SK-N-SH (cell line): Measurements from ENCODE around the gene TUBB1. TPM values are rescaled to one million over a fixed set of nuclear protein-coding genes. Genes with fewer than 3 reads are reported as not detected.

Source experiments
- CTCF ChIA-PET: fragments of 300-600, 350-600 bp; formaldehyde crosslinking; extraction: SDS; loops from one replicate; lab custom pipeline; 2021; lab: Yijun Ruan, JAX
- POLR2A ChIA-PET: fragments of 350-600 bp; sonication (Branson Sonifier 250); formaldehyde crosslinking; extraction: SDS; loops from one replicate; lab custom pipeline; 2020; ENCODE audit warnings: antibody characterized with exemption, inconsistent platforms; lab: Yijun Ruan, JAX
- DNase-seq: peaks from one replicate; pipeline ENCODE4 v3.0.0; 2012
- H2AFZ ChIP-seq: fragments of 200-600 bp; sonication (generic); 2 replicates; pipeline ENCODE4 v1.8.1; 2016; ENCODE audit warnings: antibody characterized with exemption, mild to moderate bottlenecking, low read depth
- H3F3A ChIP-seq: fragments of 200-600 bp; sonication (generic); replicated peaks from 2 replicates; pipeline ENCODE3; 2016; ENCODE audit warnings: antibody characterized with exemption, mild to moderate bottlenecking; ENCODE audit not compliant: insufficient read depth
- H3K27ac ChIP-seq, 2 experiments: fragments of 200-500 bp in 1 of 2; fragments of 200-600 bp in 1 of 2; sonication (Bioruptor generic) in 1 of 2; sonication (generic), shearing (Covaris generic) in 1 of 2; 2 replicates each; pipeline versions ENCODE4 v1.5.1 to v1.6.1; 2014 to 2016; ENCODE audit warnings: low read depth in 2 of 2, inconsistent platforms in 1 of 2, low read length in 1 of 2, mild to moderate bottlenecking in 1 of 2, mixed read lengths in 1 of 2
- H3K27me3 ChIP-seq: fragments of 200-600 bp; sonication (generic), shearing (Covaris generic); 2 replicates; pipeline ENCODE4 v1.6.1; 2016; ENCODE audit warnings: mixed run types; ENCODE audit not compliant: insufficient read depth
- H3K36me3 ChIP-seq, 2 experiments: fragments of 200-500 bp in 1 of 2; fragments of 200-600 bp in 1 of 2; sonication (Bioruptor generic) in 1 of 2; sonication (generic) in 1 of 2; replicated peaks in 1 of 2; 2 replicates each; pipeline versions ENCODE3 to v1.5.1; 2014 to 2016; ENCODE audit warnings: low read length in 1 of 2, mild to moderate bottlenecking in 1 of 2; ENCODE audit not compliant: insufficient read depth in 2 of 2, control insufficient read depth in 1 of 2
- H3K4me1 ChIP-seq, 2 experiments: fragments of 200-500 bp in 1 of 2; fragments of 200-600 bp in 1 of 2; sonication (Bioruptor generic) in 1 of 2; sonication (generic), shearing (Covaris generic) in 1 of 2; 2 replicates each; pipeline versions ENCODE4 v1.5.1 to v1.6.1; 2014 to 2016; ENCODE audit warnings: low read depth in 1 of 2, low read length in 1 of 2, mixed run types in 1 of 2; ENCODE audit not compliant: insufficient read depth in 2 of 2, control insufficient read depth in 1 of 2
- H3K4me2 ChIP-seq: fragments of 200-600 bp; sonication (generic), shearing (Covaris generic); 2 replicates; pipeline ENCODE4 v1.6.1; 2017; ENCODE audit warnings: mixed run types
- H3K4me3 ChIP-seq, 2 experiments: fragments of 200-500 bp in 1 of 2; fragments of 200-600 bp in 1 of 2; sonication (Bioruptor generic) in 1 of 2; sonication (generic), shearing (Covaris generic) in 1 of 2; 2 replicates each; pipeline versions ENCODE4 v1.5.1 to v1.8.1; 2014 to 2016; ENCODE audit warnings: low read depth in 2 of 2, inconsistent platforms in 1 of 2, low read length in 1 of 2, mild to moderate bottlenecking in 1 of 2, mixed read lengths in 1 of 2, moderate library complexity in 1 of 2
- H3K79me2 ChIP-seq: fragments of 200-600 bp; sonication (generic); 2 replicates; pipeline ENCODE4 v1.8.1; 2017; ENCODE audit warnings: mild to moderate bottlenecking; ENCODE audit not compliant: insufficient read depth
- H3K9ac ChIP-seq: fragments of 200-600 bp; sonication (generic); 2 replicates; pipeline ENCODE4 v1.6.1; 2017; ENCODE audit warnings: mixed run types
- H3K9me2 ChIP-seq: fragments of 200-600 bp; sonication (generic); 2 replicates; pipeline ENCODE4 v1.6.1; 2017; ENCODE audit warnings: mixed run types
- H3K9me3 ChIP-seq: fragments of 200-600 bp; sonication (generic); 2 replicates; pipeline ENCODE4 v1.6.1; 2017; ENCODE audit warnings: mixed run types, mild to moderate bottlenecking, moderate library complexity
- H4K20me1 ChIP-seq: fragments of 200-600 bp; sonication (generic); 2 replicates; pipeline ENCODE4 v1.6.1; 2017; ENCODE audit warnings: mild to moderate bottlenecking, mixed run types; ENCODE audit not compliant: insufficient read depth
- ELF1 ChIP-seq: IDR thresholded peaks from 2 replicates; pipeline ENCODE4 v1.4.0; 2012
- EP300 ChIP-seq, 2 experiments: IDR thresholded peaks; 2 replicates each; pipeline versions ENCODE4 v1.4.0 to v1.6.1; 2012; ENCODE audit warnings: borderline replicate concordance in 1 of 2, low read depth in 1 of 2, low read length in 1 of 2
- EZH2phosphoT487 ChIP-seq: fragments of 200-600 bp; sonication (generic); IDR thresholded peaks from 2 replicates; pipeline ENCODE4 v1.6.1; 2017; ENCODE audit warnings: low read depth, mixed run types, mild to moderate bottlenecking, antibody characterized with exemption, moderate library complexity, borderline replicate concordance
- FOSL2 ChIP-seq: IDR thresholded peaks from 2 replicates; pipeline ENCODE4 v1.4.0; 2012; ENCODE audit warnings: low read depth, mild to moderate bottlenecking, moderate library complexity, borderline replicate concordance
- FOXM1 ChIP-seq: IDR thresholded peaks from 2 replicates; pipeline ENCODE4 v1.4.0; 2012; ENCODE audit warnings: low read depth, mild to moderate bottlenecking
- GATA2 ChIP-seq: sonication (generic); formaldehyde crosslinking; IDR thresholded peaks from 2 replicates; pipeline ENCODE4 v1.5.0; 2020; ENCODE audit warnings: mild to moderate bottlenecking, missing genetic modification reagents
- MEF2A ChIP-seq: IDR thresholded peaks from 2 replicates; pipeline ENCODE4 v1.4.0; 2012; ENCODE audit warnings: low read depth, borderline replicate concordance
- MXI1 ChIP-seq: IDR thresholded peaks from 2 replicates; pipeline ENCODE4 v1.6.1; 2012; ENCODE audit warnings: mild to moderate bottlenecking, low read depth, low read length, improper control_type of control experiment
- NFIC ChIP-seq: IDR thresholded peaks from 2 replicates; pipeline ENCODE4 v1.4.0; 2012; ENCODE audit warnings: borderline replicate concordance
- NRF1 ChIP-seq: IDR thresholded peaks from 2 replicates; pipeline ENCODE4 v1.6.1; 2012; ENCODE audit warnings: low read depth, mild to moderate bottlenecking, low read length
- RAD21 ChIP-seq: IDR thresholded peaks from 2 replicates; pipeline ENCODE4 v1.6.1; 2012; ENCODE audit warnings: mild to moderate bottlenecking, low read length
- RCOR1 ChIP-seq: fragments of 150-350 bp; IDR thresholded peaks from 2 replicates; pipeline ENCODE4 v1.6.1; 2017; ENCODE audit warnings: antibody characterized with exemption, low read length
- SMC3 ChIP-seq: IDR thresholded peaks from 2 replicates; pipeline ENCODE4 v1.6.1; 2012; ENCODE audit warnings: low read depth, low read length, improper control_type of control experiment
- TCF12 ChIP-seq: IDR thresholded peaks from 2 replicates; pipeline ENCODE4 v1.4.0; 2012
- YY1 ChIP-seq: IDR thresholded peaks from 2 replicates; pipeline ENCODE4 v1.4.0; 2012; ENCODE audit warnings: low read depth, mild to moderate bottlenecking
- whole genome bisulfite sequencing: methylation state at CpG from one replicate; pipeline ENCODE4 v1.1.6; 2017; ENCODE audit warnings: low lambda C conversion rate; 5-methylcytosine and 5-hydroxymethylcytosine counted together
- polyA plus RNA-seq, 3 experiments: library from polyadenylated mRNA; depleted of rRNA; stranded (reverse); fragments of >200 nt; gene quantifications; 2 replicates each; pipeline ENCODE4 v1.2.3, GENCODE V29; 2012
- TF ChIP-seq, protein P1 (sequence below): IDR thresholded peaks from 2 replicates; pipeline ENCODE4 v1.4.0; 2012; ENCODE audit warnings: low read depth, borderline replicate concordance
- TF ChIP-seq, protein P2 (sequence below): IDR thresholded peaks from 2 replicates; pipeline ENCODE4 v1.6.1; 2012; ENCODE audit warnings: mild to moderate bottlenecking, low read depth, low read length, moderate library complexity
- TF ChIP-seq, protein P3 (sequence below): fragments of 200-600 bp; sonication (generic); IDR thresholded peaks from 2 replicates; pipeline ENCODE4 v1.6.1; 2017; ENCODE audit warnings: antibody characterized with exemption, mild to moderate bottlenecking, moderate library complexity
- TF ChIP-seq, protein P4 (sequence below): IDR thresholded peaks from 2 replicates; pipeline ENCODE4 v1.4.0; 2012; ENCODE audit warnings: low read depth, borderline replicate concordance

Gene TUBB1
- polyA plus RNA-seq, 1 of the 3 experiments (the other 2 are of a cell fraction): not detected

DNA sequence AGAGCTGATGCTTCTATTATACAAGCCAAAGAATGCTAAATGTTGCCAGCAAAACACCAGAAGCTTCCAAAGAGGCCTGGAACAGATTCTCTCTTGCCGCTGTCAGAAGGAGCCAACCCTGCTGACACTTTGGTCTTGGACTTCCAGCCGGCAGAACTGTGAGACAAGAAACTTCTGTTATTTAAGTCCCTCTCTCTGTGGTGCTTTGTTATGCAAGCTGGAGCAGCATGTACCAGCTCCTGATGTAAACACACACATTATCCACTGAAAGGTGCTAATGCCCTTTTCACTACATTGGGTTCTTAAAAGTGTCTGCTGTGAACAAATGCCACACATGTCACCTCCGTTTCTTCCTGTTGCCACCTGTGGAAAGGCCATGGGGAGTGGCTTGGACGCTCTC is 49.3 kb downstream of the TUBB1 start:
- 68% methylated on average over 4 of the region's 4 CpGs for WGBS

More for the DNA sequence above, 49.3 kb downstream of the TUBB1 start:
- no peaks in the 10 kb centered on the region for H3K36me3 ChIP-seq
- no peaks in the 10 kb centered on the region for H3K9me3 ChIP-seq
- no peaks in the 10 kb centered on the region for H3K27me3 ChIP-seq
- peaks cover 8 to 11% of the 10 kb centered on the region in 2 experiments; a peak in 3 of 4 replicates for H3K4me1 ChIP-seq
- H3K4me2 ChIP-seq: no peak overlapping the region
- ChIA-PET CTCF (interaction anchor here (3.3 kb wide), 1 partner anchor 19 kb away, joined by 13 read pairs; no protein-coding TSS in a partner anchor), POLR2A (no interaction called here)
- no peaks in the 10 kb centered on the region for H3K79me2 ChIP-seq
- TF ChIP-seq RAD21: no peak
- no peak for TF ChIP-seq NRF1
- TF ChIP-seq, protein P1, sequence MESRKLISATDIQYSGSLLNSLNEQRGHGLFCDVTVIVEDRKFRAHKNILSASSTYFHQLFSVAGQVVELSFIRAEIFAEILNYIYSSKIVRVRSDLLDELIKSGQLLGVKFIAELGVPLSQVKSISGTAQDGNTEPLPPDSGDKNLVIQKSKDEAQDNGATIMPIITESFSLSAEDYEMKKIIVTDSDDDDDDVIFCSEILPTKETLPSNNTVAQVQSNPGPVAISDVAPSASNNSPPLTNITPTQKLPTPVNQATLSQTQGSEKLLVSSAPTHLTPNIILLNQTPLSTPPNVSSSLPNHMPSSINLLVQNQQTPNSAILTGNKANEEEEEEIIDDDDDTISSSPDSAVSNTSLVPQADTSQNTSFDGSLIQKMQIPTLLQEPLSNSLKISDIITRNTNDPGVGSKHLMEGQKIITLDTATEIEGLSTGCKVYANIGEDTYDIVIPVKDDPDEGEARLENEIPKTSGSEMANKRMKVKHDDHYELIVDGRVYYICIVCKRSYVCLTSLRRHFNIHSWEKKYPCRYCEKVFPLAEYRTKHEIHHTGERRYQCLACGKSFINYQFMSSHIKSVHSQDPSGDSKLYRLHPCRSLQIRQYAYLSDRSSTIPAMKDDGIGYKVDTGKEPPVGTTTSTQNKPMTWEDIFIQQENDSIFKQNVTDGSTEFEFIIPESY: no peak
- TF ChIP-seq, protein P2, sequence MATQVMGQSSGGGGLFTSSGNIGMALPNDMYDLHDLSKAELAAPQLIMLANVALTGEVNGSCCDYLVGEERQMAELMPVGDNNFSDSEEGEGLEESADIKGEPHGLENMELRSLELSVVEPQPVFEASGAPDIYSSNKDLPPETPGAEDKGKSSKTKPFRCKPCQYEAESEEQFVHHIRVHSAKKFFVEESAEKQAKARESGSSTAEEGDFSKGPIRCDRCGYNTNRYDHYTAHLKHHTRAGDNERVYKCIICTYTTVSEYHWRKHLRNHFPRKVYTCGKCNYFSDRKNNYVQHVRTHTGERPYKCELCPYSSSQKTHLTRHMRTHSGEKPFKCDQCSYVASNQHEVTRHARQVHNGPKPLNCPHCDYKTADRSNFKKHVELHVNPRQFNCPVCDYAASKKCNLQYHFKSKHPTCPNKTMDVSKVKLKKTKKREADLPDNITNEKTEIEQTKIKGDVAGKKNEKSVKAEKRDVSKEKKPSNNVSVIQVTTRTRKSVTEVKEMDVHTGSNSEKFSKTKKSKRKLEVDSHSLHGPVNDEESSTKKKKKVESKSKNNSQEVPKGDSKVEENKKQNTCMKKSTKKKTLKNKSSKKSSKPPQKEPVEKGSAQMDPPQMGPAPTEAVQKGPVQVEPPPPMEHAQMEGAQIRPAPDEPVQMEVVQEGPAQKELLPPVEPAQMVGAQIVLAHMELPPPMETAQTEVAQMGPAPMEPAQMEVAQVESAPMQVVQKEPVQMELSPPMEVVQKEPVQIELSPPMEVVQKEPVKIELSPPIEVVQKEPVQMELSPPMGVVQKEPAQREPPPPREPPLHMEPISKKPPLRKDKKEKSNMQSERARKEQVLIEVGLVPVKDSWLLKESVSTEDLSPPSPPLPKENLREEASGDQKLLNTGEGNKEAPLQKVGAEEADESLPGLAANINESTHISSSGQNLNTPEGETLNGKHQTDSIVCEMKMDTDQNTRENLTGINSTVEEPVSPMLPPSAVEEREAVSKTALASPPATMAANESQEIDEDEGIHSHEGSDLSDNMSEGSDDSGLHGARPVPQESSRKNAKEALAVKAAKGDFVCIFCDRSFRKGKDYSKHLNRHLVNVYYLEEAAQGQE: no peak
- TF ChIP-seq ELF1: no peak
- no peak for TF ChIP-seq FOXM1
- no peak for TF ChIP-seq YY1
- no peak for TF ChIP-seq EP300 (IDR thresholded peaks at IDR 0.05; ENCODE audit: borderline replicate concordance in 1 of 2, low read depth in 1 of 2, low read length in 1 of 2)
- TF ChIP-seq NFIC: no peak
- no peak for TF ChIP-seq EZH2phosphoT487
- TF ChIP-seq FOSL2: no peak
- TF ChIP-seq GATA2: no peak
- TF ChIP-seq TCF12: no peak
- no peak for TF ChIP-seq MXI1
- no peak for TF ChIP-seq SMC3
- TF ChIP-seq RCOR1: no peak
- TF ChIP-seq, protein P3, sequence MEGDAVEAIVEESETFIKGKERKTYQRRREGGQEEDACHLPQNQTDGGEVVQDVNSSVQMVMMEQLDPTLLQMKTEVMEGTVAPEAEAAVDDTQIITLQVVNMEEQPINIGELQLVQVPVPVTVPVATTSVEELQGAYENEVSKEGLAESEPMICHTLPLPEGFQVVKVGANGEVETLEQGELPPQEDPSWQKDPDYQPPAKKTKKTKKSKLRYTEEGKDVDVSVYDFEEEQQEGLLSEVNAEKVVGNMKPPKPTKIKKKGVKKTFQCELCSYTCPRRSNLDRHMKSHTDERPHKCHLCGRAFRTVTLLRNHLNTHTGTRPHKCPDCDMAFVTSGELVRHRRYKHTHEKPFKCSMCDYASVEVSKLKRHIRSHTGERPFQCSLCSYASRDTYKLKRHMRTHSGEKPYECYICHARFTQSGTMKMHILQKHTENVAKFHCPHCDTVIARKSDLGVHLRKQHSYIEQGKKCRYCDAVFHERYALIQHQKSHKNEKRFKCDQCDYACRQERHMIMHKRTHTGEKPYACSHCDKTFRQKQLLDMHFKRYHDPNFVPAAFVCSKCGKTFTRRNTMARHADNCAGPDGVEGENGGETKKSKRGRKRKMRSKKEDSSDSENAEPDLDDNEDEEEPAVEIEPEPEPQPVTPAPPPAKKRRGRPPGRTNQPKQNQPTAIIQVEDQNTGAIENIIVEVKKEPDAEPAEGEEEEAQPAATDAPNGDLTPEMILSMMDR: no peak
- TF ChIP-seq MEF2A: no peak
- TF ChIP-seq, protein P4, sequence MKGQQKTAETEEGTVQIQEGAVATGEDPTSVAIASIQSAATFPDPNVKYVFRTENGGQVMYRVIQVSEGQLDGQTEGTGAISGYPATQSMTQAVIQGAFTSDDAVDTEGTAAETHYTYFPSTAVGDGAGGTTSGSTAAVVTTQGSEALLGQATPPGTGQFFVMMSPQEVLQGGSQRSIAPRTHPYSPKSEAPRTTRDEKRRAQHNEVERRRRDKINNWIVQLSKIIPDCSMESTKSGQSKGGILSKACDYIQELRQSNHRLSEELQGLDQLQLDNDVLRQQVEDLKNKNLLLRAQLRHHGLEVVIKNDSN: no peak
- no peaks in the 10 kb centered on the region for H4K20me1 ChIP-seq
- no peak overlapping the region for H3K9ac ChIP-seq
- H3K4me3 ChIP-seq: no peak overlapping the region
- no peaks in the 10 kb centered on the region for H3K9me2 ChIP-seq
- H3K27ac ChIP-seq: no peak overlapping the region
- no peak for DNase-seq
- H2AFZ ChIP-seq: no peak overlapping the region
- no peaks in the 10 kb centered on the region for H3F3A ChIP-seq
